Activated CD8-positive, alpha-beta memory T cell treated with anti-CD3 and anti-CD28 coated beads for 4 hours (primary cell): Measurements from ENCODE around the gene TMEM35A.
"Not testable (repeated sequence)": the region's sequence is repeated elsewhere in the genome, so short reads cannot be mapped to it uniquely, and the experiment has no call there.

ENCODE experiments used
- DNase-seq, 2 donors: peaks; one replicate each; pipeline ENCODE4 v3.0.0-alpha.2; 2020; ENCODE audit warnings: low read depth in 2 of 2

Gene TMEM35A, protein sequence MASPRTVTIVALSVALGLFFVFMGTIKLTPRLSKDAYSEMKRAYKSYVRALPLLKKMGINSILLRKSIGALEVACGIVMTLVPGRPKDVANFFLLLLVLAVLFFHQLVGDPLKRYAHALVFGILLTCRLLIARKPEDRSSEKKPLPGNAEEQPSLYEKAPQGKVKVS

GRCh38 chrX:101078716-101079598, at the start of gene TMEM35A:
TSS of gene TMEM35A (plus strand) at chrX:101078879. CDS start at chrX:101079003, 124 bp downstream.
- no peak for DNase-seq

DNA sequence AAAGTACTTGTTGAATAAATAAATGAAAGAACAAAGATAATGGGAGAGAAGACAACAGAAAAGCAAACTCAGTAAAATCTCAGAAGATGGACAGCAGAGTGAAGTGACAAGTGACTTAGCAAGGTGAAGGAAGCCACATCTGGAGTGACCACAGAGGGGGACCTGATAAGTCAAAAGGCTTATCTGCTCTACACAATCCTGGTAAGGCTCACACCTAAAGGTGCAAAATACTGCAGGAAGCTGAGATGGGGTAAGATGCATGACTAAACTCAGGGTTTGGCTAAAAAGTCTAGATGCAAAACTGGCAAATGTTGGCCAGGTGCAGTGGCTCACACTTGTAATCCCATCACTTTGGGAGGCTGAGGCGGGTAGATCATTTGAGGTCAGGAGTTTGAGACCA, 49.0 kb upstream of the TMEM35A start:
- no peak for DNase-seq

DNA sequence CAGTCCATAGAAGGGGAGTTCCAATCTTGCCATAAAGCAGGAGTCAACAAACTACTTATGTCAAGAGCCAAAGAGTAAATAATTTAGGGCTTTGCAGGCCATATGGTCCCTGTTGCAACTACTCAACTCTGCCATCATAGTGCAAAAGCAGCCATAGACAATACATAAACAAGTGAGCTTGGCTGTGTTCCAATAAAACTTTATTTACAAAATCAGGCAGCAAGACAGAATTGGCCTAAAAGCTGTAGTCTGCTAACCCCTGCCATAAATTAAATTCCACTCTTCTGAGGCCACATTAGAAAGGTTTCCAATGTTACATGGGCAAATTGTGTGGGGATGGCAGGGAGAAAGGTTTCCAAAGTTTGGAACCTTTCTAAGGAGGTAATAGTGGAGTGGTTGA, 41.4 kb upstream of the TMEM35A start:
- DNase-seq: no peak

- DNase-seq: no peak
Observed at GRCh38 chrX:101040197-101040596, 38.5 kb upstream of the TMEM35A start.

GRCh38 chrX:101051153-101051548, 27.5 kb upstream of the TMEM35A start:
- DNase-seq: no peak

DNA sequence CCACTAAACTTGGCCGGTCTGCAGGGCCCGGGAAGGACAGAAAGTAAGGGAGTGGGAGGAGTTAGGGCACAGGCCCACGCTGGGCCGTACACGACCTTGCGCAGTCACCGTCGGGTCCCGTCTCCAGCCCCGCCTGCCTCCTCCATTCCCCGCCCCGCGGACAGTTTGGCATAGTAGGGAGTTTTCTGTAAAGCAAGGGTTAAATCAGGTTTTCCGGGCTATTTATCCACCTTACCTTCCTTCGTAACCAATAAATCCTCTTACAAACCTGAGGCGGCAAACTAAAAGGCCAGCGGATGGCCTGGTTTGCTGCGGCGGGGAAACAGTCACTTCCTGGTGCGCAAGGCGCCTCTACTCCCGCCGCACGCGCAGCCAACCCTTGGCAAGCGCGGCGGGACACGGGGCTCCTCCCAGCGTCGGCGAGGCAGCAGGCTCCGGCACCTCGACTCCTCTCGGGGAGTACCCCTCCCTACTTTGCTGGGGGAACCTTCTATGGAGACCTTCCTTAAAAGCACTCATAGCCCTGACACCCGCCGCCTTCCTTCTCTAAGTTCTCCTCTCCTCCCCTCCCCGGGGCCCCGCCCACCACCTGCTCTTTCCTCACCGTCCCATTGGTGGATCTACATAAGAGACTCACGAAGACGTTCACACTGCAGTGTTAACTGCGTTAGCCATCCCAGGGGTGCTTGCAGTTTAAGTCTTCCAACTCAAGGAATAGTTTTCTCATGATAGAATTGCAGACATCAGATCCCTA, 27.0 kb upstream of the TMEM35A start, which contains the start of gene TRMT2B:
Gene TRMT2B (minus strand): TSS at position 563 of the 754 bp plus-strand sequence. CDS start 9,822 bp downstream, outside the sequence.
- peak; percentile 58 to 65 for DNase-seq

DNA sequence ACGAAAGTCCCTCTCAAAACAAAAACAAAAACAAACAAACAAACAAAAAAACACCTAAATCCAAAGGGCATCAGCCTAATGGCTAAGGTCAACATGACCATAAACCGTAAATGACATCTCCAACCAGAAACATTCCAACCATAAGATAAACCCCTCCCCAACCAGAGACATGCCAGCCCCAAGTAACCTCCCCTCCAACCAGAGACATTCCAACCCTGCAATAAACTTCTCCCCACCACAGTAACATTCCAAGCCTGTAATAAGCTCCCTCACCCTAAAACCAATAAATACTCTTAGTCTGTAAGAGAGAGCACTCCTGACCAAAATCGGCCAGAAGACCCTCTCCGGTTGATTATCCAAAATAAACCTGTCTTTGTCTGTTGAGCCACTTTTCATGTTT, 22.1 kb upstream of the TMEM35A start:
- DNase-seq: not testable (repeated sequence)

- DNase-seq: no peak
Observed at GRCh38 chrX:101057093-101057714, 21.5 kb upstream of the TMEM35A start.

- DNase-seq: no peak
Observed at GRCh38 chrX:101062176-101062575, 16.5 kb upstream of the TMEM35A start.

DNA sequence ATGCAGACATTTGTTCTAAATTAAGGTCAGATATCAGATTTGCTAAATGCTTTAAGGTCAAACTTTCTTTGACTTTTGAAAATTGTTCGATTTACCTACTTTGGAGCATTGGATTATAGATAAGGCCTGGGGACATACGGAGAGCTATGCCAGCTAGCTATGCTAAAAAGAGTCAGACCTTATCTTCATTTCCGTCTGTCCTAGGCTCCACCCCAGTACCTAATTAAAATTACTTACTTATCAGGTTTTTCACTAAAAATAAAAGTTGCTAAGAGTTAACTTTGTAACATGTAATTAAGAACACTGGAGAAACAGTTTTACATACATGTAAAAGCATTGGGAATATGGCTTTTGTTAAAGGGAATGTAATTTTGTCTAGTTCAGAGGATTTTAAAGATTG, 7.1 kb upstream of the TMEM35A start:
- no peak for DNase-seq

- no peak for DNase-seq
Observed at GRCh38 chrX:101079736-101080270, 1.1 kb downstream of the TMEM35A start.

GRCh38 chrX:101080326-101081124, 1.8 kb downstream of the TMEM35A start:
- no peak for DNase-seq

DNA sequence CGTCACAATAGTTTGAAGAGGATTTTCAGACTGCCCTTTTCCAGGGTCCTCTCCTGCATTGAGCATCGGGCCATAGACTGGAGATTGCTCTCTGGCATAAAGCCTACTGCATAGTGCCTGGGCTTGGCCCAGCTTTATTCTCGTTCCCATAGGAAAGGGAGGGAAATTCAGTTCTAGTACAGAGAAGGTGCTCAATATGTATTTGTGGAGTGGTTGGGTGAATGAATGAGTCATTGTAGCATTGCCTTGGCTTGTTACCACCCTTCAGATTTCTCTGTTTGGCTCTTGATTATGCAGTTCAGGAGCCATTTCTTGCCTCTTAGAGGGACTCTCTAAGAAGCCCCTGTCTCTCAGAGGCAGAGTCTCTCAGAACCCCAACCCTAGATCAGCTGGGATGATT, 2.6 kb downstream of the TMEM35A start:
- DNase-seq: no peak

GRCh38 chrX:101091817-101092216, 13.1 kb downstream of the TMEM35A start:
- DNase-seq: no peak

DNA sequence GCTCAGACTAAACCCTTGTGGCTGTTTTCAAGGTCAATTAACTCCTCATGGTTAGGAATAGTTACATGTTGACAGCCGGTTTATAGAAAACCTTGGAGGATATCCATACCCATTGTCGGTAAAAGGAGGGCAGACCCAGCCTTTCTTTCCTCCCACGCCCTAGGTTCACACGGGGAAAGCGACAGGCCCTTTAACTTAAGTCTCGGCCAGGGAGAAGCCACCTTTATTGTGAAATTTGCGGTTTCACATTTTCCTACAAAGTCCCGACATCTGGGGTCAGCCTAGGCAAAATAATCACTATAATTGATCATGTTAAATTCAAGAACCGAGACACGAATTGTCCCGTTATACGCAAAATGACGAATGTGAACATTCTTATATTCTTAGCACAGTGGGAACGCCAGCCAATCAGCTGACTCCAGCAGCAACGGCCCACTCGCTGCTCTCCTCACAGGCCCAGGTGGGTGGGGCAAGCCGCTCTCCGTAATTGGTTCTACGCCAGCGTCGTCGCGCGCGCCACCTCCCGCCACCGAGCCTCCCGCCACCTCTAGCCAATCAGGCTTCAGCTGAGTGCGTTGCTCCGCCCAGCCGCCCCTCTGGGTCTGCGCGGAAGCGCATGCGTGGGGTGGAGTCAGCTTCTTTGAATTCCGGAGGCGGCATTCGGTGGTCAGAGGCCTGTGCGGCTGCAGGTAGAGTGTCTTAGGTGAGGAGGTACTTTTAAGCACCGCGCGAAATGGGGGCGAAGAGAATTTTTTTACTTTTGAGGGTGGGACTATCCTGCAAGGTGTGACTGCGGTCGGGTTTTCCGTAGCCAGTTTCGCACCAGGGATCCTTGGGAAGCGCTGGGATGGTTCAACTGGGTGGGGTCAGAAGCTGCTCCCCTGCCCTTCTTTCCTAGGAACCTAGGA, 19.1 kb downstream of the TMEM35A start, which contains the start of gene CENPI:
Gene CENPI (plus strand): TSS at position 659 of the 908 bp plus-strand sequence. CDS start 2,867 bp downstream, outside the sequence.
- DNase-seq: peak; percentile 86 to 88

GRCh38 chrX:101108284-101108683, 29.6 kb downstream of the TMEM35A start:
- no peak for DNase-seq

DNA sequence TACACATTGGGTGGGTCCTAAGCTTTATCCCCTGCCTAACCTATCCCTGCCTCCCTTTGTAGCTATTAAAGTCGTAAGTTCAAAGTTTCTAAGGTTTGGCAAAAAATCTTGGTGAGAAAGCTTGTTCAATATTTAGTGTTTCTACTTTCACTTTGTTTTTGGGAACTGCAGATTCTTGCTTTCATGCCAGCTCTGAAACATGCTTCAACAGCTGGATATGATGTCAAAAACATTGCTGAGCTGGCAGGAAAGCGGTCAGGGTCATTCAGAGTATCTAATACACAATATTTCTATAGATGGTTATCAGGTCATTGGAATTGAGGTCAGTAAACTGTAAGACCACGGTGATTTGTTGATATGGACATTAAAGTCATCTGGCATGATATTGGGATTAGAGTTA, 39.0 kb downstream of the TMEM35A start:
- DNase-seq: no peak

DNA sequence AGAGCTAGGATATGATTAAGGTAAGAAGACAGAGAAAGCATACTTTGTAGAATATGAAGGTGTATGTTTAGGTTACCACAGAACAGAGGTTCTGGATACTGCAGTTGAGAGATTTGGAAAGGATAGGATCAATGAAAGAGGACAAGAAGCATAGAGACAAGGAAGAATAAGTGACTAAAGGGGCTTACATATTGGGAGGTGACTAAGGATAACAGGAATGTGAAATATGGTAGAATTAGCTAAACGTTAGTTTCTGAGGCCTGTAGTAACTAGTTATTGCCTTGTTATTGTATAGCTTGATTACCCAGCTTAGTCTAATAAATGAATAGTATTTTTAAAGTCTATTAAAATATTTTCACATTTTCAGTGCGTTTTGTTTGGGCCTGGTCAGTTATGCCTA, 57.6 kb downstream of the TMEM35A start:
- no peak for DNase-seq
